ENCODE results near the gene IRX2.

The IRX2 gene

DNA sequence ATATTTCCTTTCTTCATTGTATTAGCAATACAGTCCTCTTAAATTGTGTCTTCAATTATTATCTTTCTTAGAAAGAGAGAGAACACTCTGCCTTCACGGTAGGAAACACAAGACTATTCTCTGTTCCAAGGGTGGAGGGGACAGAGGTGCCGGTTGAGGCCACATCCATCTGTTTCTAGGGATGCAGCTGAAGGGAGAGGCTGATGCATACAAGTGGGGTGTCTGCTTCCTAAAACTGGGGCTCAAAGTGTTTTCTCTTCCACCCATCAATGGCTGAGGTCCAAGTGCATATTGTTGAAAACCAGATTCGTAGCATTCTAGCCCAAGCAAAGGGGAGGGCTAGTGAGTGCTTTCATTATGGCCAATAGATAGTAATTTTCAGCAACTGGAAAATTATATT, 9.5 kb downstream of the IRX2 start:
- no peak for DNase-seq (ENCODE audit: low spot score)

GRCh38 chr5:2740876-2741555, 10.5 kb downstream of the IRX2 start:
- no peak for DNase-seq (ENCODE audit: low spot score)

DNA sequence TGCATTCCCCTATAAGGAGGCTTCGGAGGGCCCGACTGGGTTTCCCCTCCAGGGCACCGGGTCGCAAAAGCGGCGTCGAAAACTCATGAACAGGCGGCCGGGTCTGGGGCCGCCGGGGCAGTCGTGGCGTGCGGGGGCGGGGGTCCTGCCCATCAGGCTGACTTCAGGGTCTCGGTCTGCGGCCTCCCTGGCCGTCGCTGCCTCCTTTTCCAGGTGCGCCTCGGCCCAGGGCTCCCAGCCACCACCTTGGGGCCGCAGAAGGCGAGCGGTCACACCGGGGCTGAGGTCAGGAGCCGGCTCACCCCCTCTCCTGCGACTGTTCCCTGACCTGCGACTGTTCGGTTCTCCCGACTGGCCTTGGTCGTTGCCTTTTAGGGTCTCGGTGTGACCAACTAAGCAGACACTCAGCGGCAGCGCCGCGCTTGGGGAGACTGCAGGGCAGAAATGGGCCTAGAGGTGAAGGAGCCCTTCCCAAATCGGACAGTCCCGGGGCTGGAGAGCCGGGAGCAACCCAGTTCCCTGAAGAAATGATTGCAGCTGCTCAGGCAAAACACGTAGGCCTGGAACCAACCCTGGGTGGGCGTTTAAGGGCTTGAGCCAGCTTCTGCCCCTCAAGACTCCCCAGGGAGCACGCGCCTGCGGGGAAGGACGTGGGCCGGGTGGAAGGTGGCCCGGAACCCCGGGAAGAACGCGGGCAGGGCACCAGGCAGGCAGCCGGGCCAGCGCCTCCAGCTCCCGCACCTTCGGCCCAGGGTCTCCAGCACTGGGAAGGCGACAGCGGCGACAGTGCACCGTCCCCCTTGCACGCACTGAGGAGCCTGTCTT, 11.2 kb downstream of the IRX2 start:
- DNase-seq (ENCODE audit: low spot score) = no peak

DNA sequence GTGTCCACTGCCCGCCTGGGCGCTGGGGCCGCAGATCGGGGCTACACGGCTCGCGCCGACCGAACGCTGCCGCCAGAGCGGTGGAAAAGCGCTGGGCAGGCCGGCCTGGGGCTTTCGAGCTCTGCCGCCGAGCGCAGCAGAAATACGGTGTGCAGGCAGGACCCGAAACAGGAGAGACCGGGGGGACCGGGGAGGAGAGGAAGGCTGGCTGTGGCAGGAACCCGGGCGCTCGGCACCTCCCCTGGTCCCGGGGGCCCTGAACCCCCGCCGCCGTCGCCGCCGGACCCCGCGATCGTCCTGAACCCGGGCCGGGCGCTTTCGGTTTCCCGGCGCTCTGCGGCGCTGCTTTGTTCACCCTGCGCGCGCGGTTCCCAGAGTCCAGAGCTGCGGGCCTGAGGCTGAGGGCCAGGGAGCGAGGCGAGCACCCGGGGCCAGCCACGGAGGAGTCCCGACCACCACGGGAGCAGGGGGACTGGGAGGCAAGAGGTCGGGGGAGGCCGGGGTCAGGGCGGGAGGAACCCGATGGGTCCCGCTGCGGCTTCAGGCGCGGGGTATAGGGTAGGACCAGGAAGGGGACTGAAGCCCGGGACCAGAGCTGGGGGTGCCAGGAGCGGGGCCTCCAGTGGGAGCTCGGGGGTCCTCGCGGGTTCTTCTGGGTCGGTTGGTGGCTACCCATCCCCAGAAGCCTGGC, 12.0 kb downstream of the IRX2 start:
- DNase-seq (ENCODE audit: low spot score) = no peak

DNA sequence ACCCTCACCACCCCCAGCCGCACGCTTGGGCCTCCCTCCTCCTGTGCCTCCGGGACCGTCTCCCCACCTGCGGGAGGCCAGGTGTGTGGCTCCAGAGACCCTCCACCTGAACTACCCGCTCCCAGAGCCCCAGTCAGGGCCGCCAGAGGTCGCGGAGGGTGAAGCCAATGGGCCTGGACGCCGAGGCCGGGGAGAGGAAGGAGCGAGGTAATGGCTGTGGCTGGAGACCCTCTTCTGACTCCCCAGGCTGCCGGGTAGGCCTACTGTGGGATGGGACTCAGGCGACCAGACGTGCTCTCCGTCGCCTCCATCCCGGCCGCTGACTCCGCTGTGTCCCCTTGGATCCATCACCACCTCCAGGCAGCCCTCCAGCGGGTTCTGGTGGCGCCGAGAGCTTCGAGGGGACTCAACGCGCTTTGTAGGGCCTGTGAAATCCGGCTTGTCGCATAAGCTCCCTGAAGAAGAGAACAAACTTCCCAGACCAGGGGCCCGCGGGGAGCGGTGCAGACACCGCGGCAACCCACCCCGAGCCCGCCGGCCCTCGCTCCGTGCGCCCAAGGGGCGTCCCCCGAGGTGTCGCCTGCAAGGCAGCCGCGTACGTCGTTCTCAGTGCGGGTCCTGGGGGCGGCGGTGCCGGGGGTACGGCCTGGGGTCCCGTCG, 12.6 kb downstream of the IRX2 start:
- DNase-seq (ENCODE audit: low spot score) = no peak

DNA sequence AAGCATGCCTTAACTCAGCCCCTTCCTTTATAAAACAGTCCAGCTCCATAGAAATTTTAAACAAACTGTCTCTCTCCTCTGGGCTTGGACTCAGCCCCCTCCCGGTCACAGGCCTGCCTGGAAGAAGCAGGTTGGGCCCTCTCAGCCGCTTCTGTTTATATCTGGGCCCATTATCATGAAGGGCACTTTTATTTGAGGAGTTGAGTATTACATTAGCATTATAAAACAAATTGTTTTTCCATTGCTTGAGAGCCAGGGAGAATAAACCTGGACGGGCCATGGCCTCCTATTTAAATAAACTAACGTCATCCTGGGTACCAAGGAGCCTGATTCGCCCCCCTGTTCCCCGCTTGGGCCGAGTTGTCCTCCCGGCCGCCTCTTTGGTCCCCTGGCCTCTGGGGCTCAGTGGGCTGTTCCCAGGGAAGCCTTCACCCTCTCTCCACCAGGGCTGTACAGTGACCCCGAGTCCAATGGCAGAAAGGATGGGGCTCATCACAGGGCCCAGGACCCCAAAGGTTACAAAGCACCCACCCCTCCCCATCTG, 13.2 kb downstream of the IRX2 start:
- no peak for DNase-seq (ENCODE audit: low spot score)

DNA sequence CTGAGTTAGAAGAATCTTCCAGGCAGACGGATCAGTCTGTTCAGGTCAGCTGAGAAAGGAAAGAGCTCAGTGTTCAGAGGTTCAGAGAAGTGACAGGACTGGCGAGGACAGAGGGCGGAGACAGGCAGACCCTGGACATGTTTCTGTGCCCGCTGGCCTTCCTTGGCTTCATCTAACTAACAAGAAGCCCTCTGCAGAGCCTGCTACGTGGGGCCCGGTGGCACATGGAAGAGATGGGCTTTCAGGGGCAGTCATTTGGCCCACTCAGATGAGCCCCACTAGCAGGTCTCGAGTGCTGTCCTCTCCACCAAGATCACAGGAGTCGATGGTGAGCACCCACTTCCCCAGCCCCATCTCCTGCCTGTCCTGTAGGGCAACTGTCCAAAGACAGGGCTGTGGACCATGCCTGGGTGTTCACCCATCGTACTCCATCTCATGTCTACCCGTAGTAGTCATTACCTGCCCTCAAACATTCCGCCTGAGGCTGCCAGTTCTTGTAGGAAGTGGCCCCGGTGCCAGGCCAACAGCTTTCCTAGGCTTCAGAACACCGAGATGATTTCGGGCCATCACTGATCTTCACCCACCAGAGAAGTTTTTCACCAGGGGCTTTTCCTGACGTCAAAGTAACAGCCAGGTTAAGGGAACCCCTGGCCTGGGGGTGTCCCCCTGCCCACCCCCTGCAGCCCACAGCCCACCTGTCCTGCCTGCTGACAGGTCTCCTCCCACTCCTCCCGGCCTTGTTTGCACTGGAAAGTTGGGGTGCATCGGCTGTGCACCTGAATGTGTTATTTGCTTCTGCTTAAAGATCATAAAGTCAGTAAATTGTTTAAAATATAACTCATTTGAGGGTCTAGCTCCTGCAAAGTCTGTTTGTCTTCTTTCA, 14.0 kb downstream of the IRX2 start:
- no peak for DNase-seq (ENCODE audit: low spot score)

DNA sequence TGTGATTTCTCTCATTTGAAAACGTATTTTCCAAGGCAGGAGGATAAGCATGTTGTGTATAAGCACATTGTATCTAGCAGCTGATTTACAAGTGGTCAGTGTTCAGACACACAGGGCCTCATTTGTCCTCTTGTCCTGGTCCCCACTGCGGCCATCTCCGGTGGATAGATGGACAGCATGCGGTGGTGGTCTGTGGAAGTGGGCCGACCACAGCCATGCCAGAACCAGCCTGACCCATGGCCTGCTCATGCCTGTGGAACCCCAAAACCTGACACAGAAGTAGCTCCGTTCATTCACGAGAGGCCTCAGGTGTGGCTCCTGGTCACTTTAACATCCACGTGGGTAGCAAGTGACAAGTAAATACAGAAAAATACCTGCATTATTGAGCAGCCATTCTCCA, 14.6 kb downstream of the IRX2 start:
- DNase-seq (ENCODE audit: low spot score) = no peak

- no peak for DNase-seq (ENCODE audit: low spot score)
Measured at GRCh38 chr5:2735996-2736395, 15.5 kb downstream of the IRX2 start.

- no peak for DNase-seq (ENCODE audit: low spot score)
Measured at GRCh38 chr5:2732850-2733249, 18.6 kb downstream of the IRX2 start.

DNA sequence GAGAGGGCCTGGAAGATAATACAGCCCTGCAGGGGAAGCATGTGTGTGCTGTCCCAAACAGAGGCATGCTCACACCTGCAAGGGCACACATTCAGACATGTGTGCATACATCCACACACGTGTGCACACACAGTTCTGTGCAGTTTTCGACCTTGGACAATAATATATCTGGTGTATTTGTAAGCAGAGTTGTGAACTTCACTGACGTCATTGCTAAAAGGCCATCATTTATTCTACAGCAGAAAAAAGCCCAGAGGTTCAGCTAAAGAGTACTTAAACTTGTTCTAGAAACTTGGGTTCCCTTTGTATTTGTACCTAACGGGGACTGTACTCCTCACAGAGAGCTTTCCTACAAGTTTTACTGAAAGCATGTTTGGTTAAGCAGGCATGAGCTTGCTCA, 19.5 kb downstream of the IRX2 start:
- DNase-seq (ENCODE audit: low spot score) = no peak

- no peak for DNase-seq (ENCODE audit: low spot score)
Measured at GRCh38 chr5:2729189-2729588, 22.3 kb downstream of the IRX2 start.

DNA sequence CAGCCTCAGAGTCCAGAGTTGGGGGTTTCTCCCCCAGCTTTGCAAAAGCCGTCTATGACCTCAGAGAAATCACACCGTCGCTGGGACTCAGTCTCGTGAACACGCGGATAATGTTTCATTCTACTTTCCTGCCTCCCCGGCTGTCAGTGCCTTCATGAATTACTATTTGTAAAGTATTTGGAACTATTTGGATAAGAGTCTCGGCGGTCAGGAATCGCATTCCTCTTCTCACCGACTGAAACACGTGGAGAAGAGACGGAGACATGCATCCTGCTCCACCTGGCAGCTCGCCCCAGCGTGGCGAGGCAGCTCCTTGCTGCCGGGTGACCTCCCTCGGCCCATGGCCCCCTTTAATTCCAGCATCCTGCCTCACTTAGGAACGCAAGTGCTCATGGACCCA, 23.9 kb downstream of the IRX2 start:
- DNase-seq (ENCODE audit: low spot score) = no peak

DNA sequence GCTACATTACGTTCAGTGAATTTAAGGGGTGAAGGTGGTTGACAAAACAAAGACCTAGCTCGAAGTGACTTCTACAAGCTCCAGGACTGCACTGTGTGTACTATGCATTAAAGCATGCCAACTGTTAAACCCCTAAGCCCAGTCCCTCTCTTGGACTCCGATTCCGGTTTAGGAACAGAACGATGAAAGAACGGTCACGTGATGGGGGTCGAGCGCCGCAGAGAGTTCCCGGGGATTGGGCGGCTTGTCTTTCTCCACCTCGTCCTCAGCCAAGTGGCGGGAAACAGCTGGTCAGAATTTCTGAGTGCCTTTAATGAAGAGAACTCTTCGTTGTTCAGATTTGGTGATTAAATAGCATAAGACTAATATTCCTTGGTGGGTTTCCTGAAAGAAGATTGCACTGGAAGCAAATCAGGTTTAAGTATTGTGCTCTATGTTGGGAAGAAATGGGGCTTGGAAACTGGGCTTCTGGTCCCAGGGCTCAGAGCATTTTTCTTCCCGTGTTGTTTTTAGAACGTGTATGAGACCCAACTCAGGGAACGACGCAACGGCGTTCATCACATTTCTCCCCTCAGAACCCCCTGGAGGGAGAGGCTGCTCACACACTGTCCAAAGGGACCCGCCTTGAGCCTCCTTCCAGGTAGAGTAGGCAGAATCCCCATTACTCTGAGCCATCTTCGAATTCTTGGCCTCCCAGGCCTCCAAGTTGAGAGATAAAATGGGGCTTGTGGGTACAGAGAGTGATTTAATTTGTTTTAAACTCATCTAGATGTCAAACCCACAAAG, 25.3 kb downstream of the IRX2 start:
- DNase-seq (ENCODE audit: low spot score) = no peak

DNA sequence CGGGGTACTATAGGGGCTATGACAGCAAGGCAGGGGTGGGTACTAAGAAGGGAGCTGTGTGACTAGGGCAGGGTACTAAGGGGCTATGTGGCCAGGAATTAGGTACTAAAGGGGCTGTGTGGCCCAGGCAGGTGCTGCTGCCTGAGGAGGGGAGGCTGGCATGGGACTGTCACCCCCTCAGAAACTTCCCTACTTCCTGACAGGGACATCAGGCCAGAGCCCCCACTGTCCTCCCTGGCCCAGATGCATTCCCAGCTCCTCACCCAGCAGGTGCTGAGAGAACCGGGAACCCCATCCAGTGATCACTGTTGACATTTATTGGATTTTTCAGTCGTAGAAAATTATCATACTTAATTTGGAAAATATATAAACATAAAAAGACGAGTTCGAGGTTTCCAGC, 26.6 kb downstream of the IRX2 start:
- DNase-seq (ENCODE audit: low spot score) = no peak

- no peak for DNase-seq (ENCODE audit: low spot score)
Measured at GRCh38 chr5:2724031-2724581, 27.4 kb downstream of the IRX2 start.

DNA sequence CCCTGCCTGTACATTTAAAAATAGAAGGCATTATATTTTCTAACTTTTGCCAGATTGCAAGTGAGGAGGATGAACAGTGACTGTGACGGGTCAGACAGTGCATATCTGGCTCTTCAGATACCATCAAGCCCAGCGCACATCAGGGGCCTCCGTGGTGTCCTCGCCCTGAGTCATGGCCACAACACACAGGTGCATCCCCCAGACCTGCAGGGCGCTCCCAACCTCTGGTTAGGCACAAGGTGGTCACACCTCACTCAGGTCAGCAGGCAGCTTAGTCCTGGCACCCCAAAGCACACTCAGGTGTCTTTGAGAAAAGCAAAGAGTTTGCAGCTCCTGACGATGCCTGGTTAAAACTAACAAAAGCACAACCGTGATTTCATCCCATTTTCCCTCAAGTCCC, 28.6 kb downstream of the IRX2 start:
- no peak for DNase-seq (ENCODE audit: low spot score)

DNA sequence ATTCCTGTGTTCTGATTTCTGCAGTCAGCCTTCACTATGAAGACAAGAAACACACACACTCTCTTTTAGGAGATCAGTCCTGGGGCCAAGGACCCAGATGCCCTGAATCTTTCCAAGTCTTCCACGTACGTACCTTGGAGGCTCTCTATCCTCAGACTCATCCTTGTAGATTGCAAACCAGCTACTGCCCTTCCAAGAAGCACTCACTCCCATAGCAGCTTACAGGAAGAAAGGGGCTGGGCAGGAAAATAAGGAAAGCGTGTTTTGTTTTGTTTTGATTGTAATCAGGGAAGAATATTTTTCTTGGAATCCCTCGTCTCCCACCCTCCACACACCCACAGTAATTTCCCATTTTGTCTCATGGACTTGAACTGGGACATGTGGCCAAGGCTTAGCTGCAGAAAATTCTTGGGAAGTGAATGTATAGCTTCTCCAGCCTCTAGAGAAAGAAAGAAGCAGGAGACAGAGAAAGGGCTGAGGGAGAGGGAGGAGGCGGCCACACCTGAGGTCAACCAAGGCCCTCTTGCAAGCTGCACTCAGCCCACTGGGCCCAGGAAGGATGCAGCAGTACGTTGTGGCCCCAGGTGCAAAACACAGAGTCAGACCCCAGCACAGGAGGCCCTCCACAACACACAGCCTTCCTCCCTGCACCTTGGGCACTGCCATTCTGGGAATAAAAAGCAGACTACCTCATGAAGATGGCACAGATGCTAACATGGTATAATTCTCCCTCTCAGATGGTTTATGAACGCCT, 29.9 kb downstream of the IRX2 start:
- no peak for DNase-seq (ENCODE audit: low spot score)

DNA sequence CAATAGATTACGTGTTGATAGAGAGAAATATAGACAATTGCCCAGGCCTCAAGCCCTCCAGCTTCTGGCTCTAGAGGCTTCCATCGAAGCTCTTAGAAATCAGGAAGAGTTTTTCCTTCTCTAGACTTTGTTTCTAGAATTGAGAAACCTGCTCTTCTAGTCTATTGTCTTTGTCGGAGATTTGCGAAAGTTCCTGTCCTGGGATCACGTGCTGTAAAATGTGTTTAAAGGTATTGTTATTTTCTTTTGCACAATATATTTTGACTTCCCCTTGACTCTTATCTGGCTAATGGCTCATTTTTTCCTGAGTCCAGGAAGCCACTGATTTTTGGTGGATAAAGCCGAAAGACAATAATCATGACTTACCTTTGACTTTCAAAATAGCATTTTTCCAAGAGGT, 32.1 kb downstream of the IRX2 start:
- no peak for DNase-seq (ENCODE audit: low spot score)

Data from hematopoietic multipotent progenitor cell treated with erythropoietin and hydrocortisone succinate and interleukin-3 and kit ligand, for 17 days (in vitro differentiated cells).